Neural cell (in vitro differentiated cells): ENCODE results near the gene SERTAD1. TPM values are rescaled to one million over a fixed set of nuclear protein-coding genes. Genes with fewer than 3 reads are reported as not detected.

ENCODE experiments used
- H2AFZ ChIP-seq: fragments of 200-600, 300-800 bp; sonication (generic), shearing (Covaris generic); 2 replicates; pipeline ENCODE4 v1.6.0; 2014; ENCODE audit warnings: low read depth, mild to moderate bottlenecking, antibody characterized with exemption, low read length, moderate library complexity
- H3F3A ChIP-seq: fragments of 200-600 bp; shearing (Covaris generic); 2 replicates; pipeline ENCODE4 v1.6.1; 2016; ENCODE audit warnings: mild to moderate bottlenecking, moderate library complexity, mixed read lengths, antibody characterized with exemption, low read length; ENCODE audit not compliant: insufficient read depth, poor library complexity, severe bottlenecking
- H3K27ac ChIP-seq: fragments of 200-600, 300-800 bp; sonication (generic), shearing (Covaris generic); 2 replicates; pipeline ENCODE4 v1.5.1; 2014; ENCODE audit warnings: mild to moderate bottlenecking, low read length, moderate library complexity
- H3K27me3 ChIP-seq: fragments of 300-800, 200-600 bp; sonication (generic), shearing (Covaris generic); 2 replicates; pipeline ENCODE4 v1.6.0; 2014; ENCODE audit warnings: mild to moderate bottlenecking, low read depth, low read length, moderate library complexity; ENCODE audit not compliant: insufficient read depth
- H3K36me3 ChIP-seq: fragments of 300-800, 200-600 bp; sonication (generic), shearing (Covaris generic); 2 replicates; pipeline ENCODE4 v1.5.1; 2014; ENCODE audit warnings: mild to moderate bottlenecking, antibody characterized with exemption, low read length, moderate library complexity; ENCODE audit not compliant: insufficient read depth
- H3K4me2 ChIP-seq: fragments of 300-800, 200-600 bp; sonication (generic), shearing (Covaris generic); 2 replicates; pipeline ENCODE4 v1.6.0; 2014; ENCODE audit warnings: mild to moderate bottlenecking, low read length
- H3K4me3 ChIP-seq: fragments of 300-800, 200-600 bp; sonication (generic), shearing (Covaris generic); 2 replicates; pipeline ENCODE4 v1.5.1; 2014; ENCODE audit warnings: mild to moderate bottlenecking, low read length, moderate library complexity
- H3K79me2 ChIP-seq: fragments of 200-600 bp; shearing (Covaris generic); replicated peaks from 2 replicates; pipeline ENCODE4 v1.6.0; 2014; ENCODE audit warnings: mild to moderate bottlenecking, low read length, moderate library complexity; ENCODE audit not compliant: insufficient read depth
- H3K9ac ChIP-seq: fragments of 300-800, 200-600 bp; sonication (generic), shearing (Covaris generic); 2 replicates; pipeline ENCODE4 v1.6.1; 2016; ENCODE audit warnings: mild to moderate bottlenecking, low read length, mixed read lengths
- H3K9me2 ChIP-seq: fragments of 200-600 bp; shearing (Covaris generic); 2 replicates; pipeline ENCODE4 v1.6.1; 2016; ENCODE audit warnings: mild to moderate bottlenecking, low read length, mixed read lengths; ENCODE audit not compliant: insufficient read depth
- H3K9me3 ChIP-seq: fragments of 200-600, 300-800 bp; sonication (generic), shearing (Covaris generic); 2 replicates; pipeline ENCODE4 v1.6.1; 2016; ENCODE audit warnings: mild to moderate bottlenecking, mixed run types, low read length, moderate library complexity, mixed read lengths
- H4K20me1 ChIP-seq: fragments of 200-600 bp; shearing (Covaris generic); 2 replicates; pipeline ENCODE4 v1.6.1; 2016; ENCODE audit warnings: mild to moderate bottlenecking, mixed run types; ENCODE audit not compliant: insufficient read depth
- EP300 ChIP-seq: fragments of 450-650 bp; conservative IDR thresholded peaks from 2 replicates; pipeline ENCODE4 v1.6.1; 2014; ENCODE audit warnings: antibody characterized with exemption, mild to moderate bottlenecking, moderate library complexity; ENCODE audit not compliant: poor library complexity, severe bottlenecking
- EZH2 ChIP-seq: fragments of 200-600, 300-800 bp; shearing (Covaris generic), sonication (generic); IDR thresholded peaks from 2 replicates; pipeline ENCODE4 v1.6.1; 2014; ENCODE audit warnings: antibody characterized with exemption, low read length, borderline replicate concordance, mild to moderate bottlenecking; ENCODE audit not compliant: insufficient read depth, poor library complexity, severe bottlenecking
- MXI1 ChIP-seq: fragments of 450-650 bp; conservative IDR thresholded peaks from 2 replicates; pipeline ENCODE4 v1.6.1; 2014; ENCODE audit warnings: antibody characterized with exemption, mild to moderate bottlenecking; ENCODE audit not compliant: poor library complexity, severe bottlenecking
- POLR2AphosphoS5 ChIP-seq: IDR thresholded peaks from 2 replicates; pipeline ENCODE4 v1.6.1; 2012
- RAD21 ChIP-seq: fragments of 450-650 bp; conservative IDR thresholded peaks from 2 replicates; pipeline ENCODE4 v1.6.1; 2014; ENCODE audit warnings: antibody characterized with exemption, mild to moderate bottlenecking, moderate library complexity
- REST ChIP-seq: IDR thresholded peaks from 2 replicates; pipeline ENCODE4 v1.6.1; 2012; ENCODE audit warnings: borderline replicate concordance
- SMC3 ChIP-seq: fragments of 450-650 bp; conservative IDR thresholded peaks from 2 replicates; pipeline ENCODE4 v1.6.1; 2014; ENCODE audit warnings: antibody characterized with exemption, mild to moderate bottlenecking, moderate library complexity; ENCODE audit not compliant: poor library complexity
- TAF1 ChIP-seq: IDR thresholded peaks from 2 replicates; pipeline ENCODE4 v1.6.1; 2012; ENCODE audit warnings: low read depth
- polyA plus RNA-seq: library from polyadenylated mRNA; depleted of rRNA; stranded (reverse); fragments of >200 nt; gene quantifications from 2 replicates; pipeline ENCODE4 v1.2.3, GENCODE V29; 2014
- TF ChIP-seq, protein P1 (sequence below): fragments of 450-650 bp; IDR thresholded peaks from 2 replicates; pipeline ENCODE4 v1.5.1; 2014; ENCODE audit warnings: antibody characterized with exemption, mild to moderate bottlenecking, moderate library complexity; ENCODE audit not compliant: poor library complexity, severe bottlenecking

The SERTAD1 gene
- polyA plus RNA-seq, 1 donor from 2014 or later: 3.3 TPM

DNA sequence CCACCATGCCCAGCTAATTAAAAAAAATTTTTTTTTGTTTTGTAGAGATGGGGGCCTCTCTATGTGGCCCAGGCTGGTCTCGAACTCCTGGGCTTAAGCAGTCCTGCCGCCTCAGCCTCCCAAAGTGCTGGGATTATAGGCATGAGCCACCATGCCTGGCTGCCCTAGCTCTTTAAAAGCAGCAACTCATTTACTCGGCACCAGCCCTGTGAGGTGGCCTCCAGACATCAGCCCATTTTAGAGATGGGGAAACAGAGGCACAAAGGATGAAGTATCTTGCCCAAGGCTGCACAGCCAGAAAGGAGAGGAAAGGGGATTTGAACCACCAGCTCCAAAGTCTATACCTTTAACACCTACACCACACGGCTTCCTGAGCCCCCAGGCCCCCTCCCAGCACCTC lies 12.9 kb downstream of the SERTAD1 start:
- Histone ChIP-seq H3K27me3 (no peaks in the 10 kb centered on the region), H2AFZ (no peak overlapping the region), H3K4me3 (no peak overlapping the region), H4K20me1 (no peaks in the 10 kb centered on the region), H3K4me2 (no peak overlapping the region), H3K27ac (no peak overlapping the region), H3K9me3 (no peaks in the 10 kb centered on the region), H3K9ac (no peak overlapping the region), H3K79me2 (no peaks in the 10 kb centered on the region), H3K36me3 (no peaks in the 10 kb centered on the region), H3F3A (no peaks in the 10 kb centered on the region), H3K9me2 (no peaks in the 10 kb centered on the region)
- no peak for TF ChIP-seq EZH2
- TF ChIP-seq POLR2AphosphoS5: no peak
- TF ChIP-seq SMC3: no peak
- TF ChIP-seq, protein P1, sequence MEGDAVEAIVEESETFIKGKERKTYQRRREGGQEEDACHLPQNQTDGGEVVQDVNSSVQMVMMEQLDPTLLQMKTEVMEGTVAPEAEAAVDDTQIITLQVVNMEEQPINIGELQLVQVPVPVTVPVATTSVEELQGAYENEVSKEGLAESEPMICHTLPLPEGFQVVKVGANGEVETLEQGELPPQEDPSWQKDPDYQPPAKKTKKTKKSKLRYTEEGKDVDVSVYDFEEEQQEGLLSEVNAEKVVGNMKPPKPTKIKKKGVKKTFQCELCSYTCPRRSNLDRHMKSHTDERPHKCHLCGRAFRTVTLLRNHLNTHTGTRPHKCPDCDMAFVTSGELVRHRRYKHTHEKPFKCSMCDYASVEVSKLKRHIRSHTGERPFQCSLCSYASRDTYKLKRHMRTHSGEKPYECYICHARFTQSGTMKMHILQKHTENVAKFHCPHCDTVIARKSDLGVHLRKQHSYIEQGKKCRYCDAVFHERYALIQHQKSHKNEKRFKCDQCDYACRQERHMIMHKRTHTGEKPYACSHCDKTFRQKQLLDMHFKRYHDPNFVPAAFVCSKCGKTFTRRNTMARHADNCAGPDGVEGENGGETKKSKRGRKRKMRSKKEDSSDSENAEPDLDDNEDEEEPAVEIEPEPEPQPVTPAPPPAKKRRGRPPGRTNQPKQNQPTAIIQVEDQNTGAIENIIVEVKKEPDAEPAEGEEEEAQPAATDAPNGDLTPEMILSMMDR: no peak
- no peak for TF ChIP-seq EP300
- no peak for TF ChIP-seq RAD21
- no peak for TF ChIP-seq REST
- no peak for TF ChIP-seq MXI1
- no peak for TF ChIP-seq TAF1

DNA sequence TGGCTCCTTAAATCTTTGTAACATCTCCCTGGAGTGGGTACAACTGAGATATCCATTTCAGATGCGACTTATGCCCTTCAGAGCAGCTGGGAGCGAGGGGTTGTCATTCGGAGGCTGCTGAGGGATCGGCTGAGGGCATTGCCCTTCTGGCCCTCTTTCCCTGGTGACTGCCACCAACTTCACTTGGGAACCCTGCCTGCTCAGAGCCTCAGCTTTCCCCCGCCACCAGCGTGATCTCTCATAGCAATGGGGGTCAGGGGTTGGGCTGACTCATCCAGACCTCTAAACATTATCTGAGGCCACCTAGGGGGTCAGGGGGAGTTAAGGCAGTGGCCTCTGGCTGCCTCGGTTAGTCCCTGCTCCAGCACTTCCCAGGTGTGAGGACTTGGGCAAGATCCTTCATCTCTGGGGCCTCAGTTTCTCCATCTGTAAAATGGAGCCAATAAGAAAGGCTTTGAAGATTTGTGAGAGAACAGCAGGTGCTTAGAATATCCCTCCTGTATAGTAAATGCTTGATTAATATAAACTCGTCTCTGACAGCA lies 13.8 kb downstream of the SERTAD1 start:
- Histone ChIP-seq H3F3A (no peaks in the 10 kb centered on the region), H3K9ac (no peak overlapping the region), H3K4me3 (no peak overlapping the region), H2AFZ (no peak overlapping the region), H3K4me2 (no peak overlapping the region), H3K9me3 (no peaks in the 10 kb centered on the region), H3K27me3 (no peaks in the 10 kb centered on the region), H3K9me2 (no peaks in the 10 kb centered on the region), H3K36me3 (no peaks in the 10 kb centered on the region), H3K27ac (no peak overlapping the region), H4K20me1 (no peaks in the 10 kb centered on the region), H3K79me2 (no peaks in the 10 kb centered on the region)
- TF ChIP-seq EZH2 (no peak), MXI1 (no peak), REST (no peak), POLR2AphosphoS5 (no peak)
